Hepatocyte (in vitro differentiated cells): ENCODE results near the gene FMO3. TPM values are rescaled to one million over a fixed set of nuclear protein-coding genes. Genes with fewer than 3 reads are reported as not detected.
A peak's percentile ranks its signal among the peaks of the same experiment; 100 is the strongest.

Source experiments
- DNase-seq: peaks from one replicate; pipeline ENCODE4 v3.0.0-alpha.2; 2016; ENCODE audit warnings: low spot score
- H2AFZ ChIP-seq: fragments of 200-600 bp; sonication (generic); 2 replicates; pipeline ENCODE4 v1.6.0; 2016; ENCODE audit warnings: antibody characterized with exemption, mild to moderate bottlenecking
- H3K27ac ChIP-seq: fragments of 200-600 bp; sonication (generic); 2 replicates; pipeline ENCODE4 v1.5.1; 2016; ENCODE audit warnings: mild to moderate bottlenecking
- H3K27me3 ChIP-seq: fragments of 200-600 bp; sonication (generic); 2 replicates; pipeline ENCODE4 v1.6.1; 2016
- H3K36me3 ChIP-seq: fragments of 200-600 bp; sonication (generic); replicated peaks from 2 replicates; pipeline ENCODE4 v1.5.1; 2016; ENCODE audit warnings: low read depth; ENCODE audit not compliant: insufficient read depth
- H3K4me1 ChIP-seq: fragments of 200-600 bp; sonication (generic); 2 replicates; pipeline ENCODE4 v1.5.1; 2016; ENCODE audit warnings: mild to moderate bottlenecking, moderate library complexity; ENCODE audit not compliant: insufficient read depth
- H3K4me2 ChIP-seq: fragments of 200-600 bp; sonication (generic); 2 replicates; pipeline ENCODE4 v1.6.0; 2016
- H3K4me3 ChIP-seq: fragments of 200-600 bp; sonication (generic); 2 replicates; pipeline ENCODE4 v1.5.1; 2016; ENCODE audit warnings: mild to moderate bottlenecking
- H3K79me2 ChIP-seq: fragments of 200-600 bp; sonication (generic); 2 replicates; pipeline ENCODE4 v1.6.0; 2017; ENCODE audit warnings: mild to moderate bottlenecking
- H3K9me2 ChIP-seq: fragments of 200-600 bp; sonication (generic); replicated peaks from 2 replicates; pipeline ENCODE4 v1.6.0; 2017; ENCODE audit warnings: mild to moderate bottlenecking; ENCODE audit not compliant: insufficient read depth
- H3K9me3 ChIP-seq: fragments of 200-600 bp; sonication (generic); 2 replicates; pipeline ENCODE4 v1.5.1; 2016; ENCODE audit warnings: low read depth, mild to moderate bottlenecking
- H4K20me1 ChIP-seq: fragments of 200-600 bp; sonication (generic); 2 replicates; pipeline ENCODE4 v1.6.0; 2016; ENCODE audit warnings: mild to moderate bottlenecking; ENCODE audit not compliant: insufficient read depth, poor library complexity, severe bottlenecking
- EZH2 ChIP-seq: fragments of 200-600 bp; sonication (generic); IDR thresholded peaks from 2 replicates; pipeline ENCODE4 v1.6.1; 2016; ENCODE audit warnings: antibody characterized with exemption, mild to moderate bottlenecking, borderline replicate concordance
- EZH2phosphoT487 ChIP-seq: fragments of 200-600 bp; sonication (generic); IDR thresholded peaks from one replicate; pipeline ENCODE4 v1.6.1; 2018; ENCODE audit warnings: antibody characterized with exemption, mild to moderate bottlenecking, low read depth, moderate library complexity; ENCODE audit not compliant: unreplicated experiment, severe bottlenecking
- WGBS: methylation state at CpG from one replicate; pipeline ENCODE4 v1.1.6; 2016; ENCODE audit warnings: low lambda C conversion rate; ENCODE audit errors: missing lambda C conversion rate; 5-methylcytosine and 5-hydroxymethylcytosine counted together
- polyA plus RNA-seq: library from polyadenylated mRNA; unstranded; fragments of >200 nt; fragmentation: Nextera tagmentation; extraction: Ambion mirVana; gene quantifications from 2 replicates; pipeline ENCODE4 v1.2.1, GENCODE V29; 2016
- total RNA-seq: library from RNA; depleted of rRNA; stranded (reverse); fragments of >200 nt; gene quantifications from 2 replicates; pipeline ENCODE4 v1.2.3, GENCODE V29; 2014
- TF ChIP-seq, protein P1 (sequence below): fragments of 200-600 bp; sonication (generic); IDR thresholded peaks from 2 replicates; pipeline ENCODE4 v1.5.1; 2016; ENCODE audit warnings: antibody characterized with exemption, mild to moderate bottlenecking; ENCODE audit not compliant: poor library complexity

Gene FMO3
- total and polyA plus RNA-seq, 2 experiments from 2014 or later, result 0.52 to 1.6 TPM

- Histone ChIP-seq H3K27me3 (no peaks in the 10 kb centered on the region), H2AFZ (no peak overlapping the region), H3K27ac (no peak overlapping the region), H3K4me1 (peaks cover 19% of the 10 kb centered on the region), H4K20me1 (no peaks in the 10 kb centered on the region), H3K36me3 (no peaks in the 10 kb centered on the region), H3K9me3 (no peaks in the 10 kb centered on the region), H3K9me2 (no peaks in the 10 kb centered on the region), H3K4me3 (no peak overlapping the region), H3K4me2 (no peak overlapping the region), H3K79me2 (no peaks in the 10 kb centered on the region)
- DNase-seq, result no peak
- TF ChIP-seq EZH2phosphoT487 (no peak), EZH2 (no peak)
- TF ChIP-seq, protein P1, sequence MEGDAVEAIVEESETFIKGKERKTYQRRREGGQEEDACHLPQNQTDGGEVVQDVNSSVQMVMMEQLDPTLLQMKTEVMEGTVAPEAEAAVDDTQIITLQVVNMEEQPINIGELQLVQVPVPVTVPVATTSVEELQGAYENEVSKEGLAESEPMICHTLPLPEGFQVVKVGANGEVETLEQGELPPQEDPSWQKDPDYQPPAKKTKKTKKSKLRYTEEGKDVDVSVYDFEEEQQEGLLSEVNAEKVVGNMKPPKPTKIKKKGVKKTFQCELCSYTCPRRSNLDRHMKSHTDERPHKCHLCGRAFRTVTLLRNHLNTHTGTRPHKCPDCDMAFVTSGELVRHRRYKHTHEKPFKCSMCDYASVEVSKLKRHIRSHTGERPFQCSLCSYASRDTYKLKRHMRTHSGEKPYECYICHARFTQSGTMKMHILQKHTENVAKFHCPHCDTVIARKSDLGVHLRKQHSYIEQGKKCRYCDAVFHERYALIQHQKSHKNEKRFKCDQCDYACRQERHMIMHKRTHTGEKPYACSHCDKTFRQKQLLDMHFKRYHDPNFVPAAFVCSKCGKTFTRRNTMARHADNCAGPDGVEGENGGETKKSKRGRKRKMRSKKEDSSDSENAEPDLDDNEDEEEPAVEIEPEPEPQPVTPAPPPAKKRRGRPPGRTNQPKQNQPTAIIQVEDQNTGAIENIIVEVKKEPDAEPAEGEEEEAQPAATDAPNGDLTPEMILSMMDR, result no peak
Observed at GRCh38 chr1:171155484-171155883, 64.8 kb downstream of the FMO3 start.

DNA sequence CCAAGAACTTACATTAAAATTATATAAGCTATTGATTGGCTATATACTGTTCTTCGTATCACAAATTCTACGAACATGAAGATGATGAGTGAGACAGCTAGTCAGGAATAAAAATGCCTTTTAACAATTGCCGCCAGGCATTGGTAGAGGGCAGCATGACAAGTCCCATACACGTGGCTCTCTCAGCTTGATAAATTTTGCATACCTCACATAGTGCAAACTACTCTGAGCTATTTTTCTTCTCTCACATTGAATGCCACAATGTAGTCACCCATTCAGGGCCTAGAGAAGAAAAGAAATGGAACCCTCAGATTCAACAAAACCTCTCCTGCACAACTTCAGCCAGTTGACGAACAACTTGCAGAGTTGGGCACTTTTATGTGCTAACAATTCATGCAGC, 67.4 kb downstream of the FMO3 start:
- TF ChIP-seq EZH2phosphoT487 (no peak), EZH2 (no peak)
- TF ChIP-seq, protein P1, result no peak
- no peaks in the 10 kb centered on the region for H3K9me3 ChIP-seq
- no peaks in the 10 kb centered on the region for H4K20me1 ChIP-seq
- no peaks in the 10 kb centered on the region for H3K9me2 ChIP-seq
- H3K36me3 ChIP-seq, result no peaks in the 10 kb centered on the region
- H3K4me1 ChIP-seq, result peaks cover 24% of the 10 kb centered on the region
- H3K27ac ChIP-seq, result peak overlapping the region; percentile 85
- WGBS, result 76% methylated on average over 5 of the region's 5 CpGs
- H3K27me3 ChIP-seq, result no peaks in the 10 kb centered on the region
- H3K79me2 ChIP-seq, result no peaks in the 10 kb centered on the region
- no peak overlapping the region for H3K4me3 ChIP-seq
- H3K4me2 ChIP-seq, result no peak overlapping the region
- no peak for DNase-seq
- H2AFZ ChIP-seq, result no peak overlapping the region

GRCh38 chr1:171158551-171158950, 67.8 kb downstream of the FMO3 start:
- 78% methylated on average over 3 of the region's 3 CpGs for WGBS
- H3K4me3 ChIP-seq, result no peak overlapping the region
- no peak for TF ChIP-seq EZH2phosphoT487
- no peak for TF ChIP-seq EZH2
- TF ChIP-seq, protein P1, result no peak
- H3K9me3 ChIP-seq, result no peaks in the 10 kb centered on the region
- H4K20me1 ChIP-seq, result no peaks in the 10 kb centered on the region
- H3K79me2 ChIP-seq, result no peaks in the 10 kb centered on the region
- H3K36me3 ChIP-seq, result no peaks in the 10 kb centered on the region
- no peak overlapping the region for H3K4me2 ChIP-seq
- peak overlapping the region; percentile 85 for H3K27ac ChIP-seq
- no peak for DNase-seq
- H3K27me3 ChIP-seq, result no peaks in the 10 kb centered on the region
- no peaks in the 10 kb centered on the region for H3K9me2 ChIP-seq
- peaks cover 24% of the 10 kb centered on the region for H3K4me1 ChIP-seq
- no peak overlapping the region for H2AFZ ChIP-seq

DNA sequence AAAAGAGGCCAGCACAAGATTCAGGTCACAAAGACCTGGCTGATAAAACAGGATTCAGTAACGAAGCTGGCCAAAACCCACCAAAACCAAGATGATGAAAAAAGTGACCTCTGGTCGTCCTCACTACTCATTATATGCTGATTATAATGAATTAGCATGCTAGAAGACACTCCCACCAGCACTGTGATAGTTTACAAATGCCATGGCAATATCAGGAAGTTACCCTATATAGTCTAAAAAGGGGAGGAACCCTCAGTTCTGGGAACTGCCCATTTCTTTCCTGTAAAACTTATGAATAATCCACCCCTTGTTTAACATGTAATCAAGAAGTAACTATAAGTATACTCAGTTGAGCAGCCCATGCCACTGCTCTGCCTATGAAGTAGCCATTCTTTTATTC, 68.4 kb downstream of the FMO3 start:
- Histone ChIP-seq H3K9me3 (no peaks in the 10 kb centered on the region), H3K79me2 (no peaks in the 10 kb centered on the region), H3K27me3 (no peaks in the 10 kb centered on the region), H3K4me3 (no peak overlapping the region), H3K27ac (peak overlapping the region; percentile 85), H2AFZ (no peak overlapping the region), H3K4me2 (no peak overlapping the region), H3K36me3 (no peaks in the 10 kb centered on the region), H3K9me2 (no peaks in the 10 kb centered on the region), H4K20me1 (no peaks in the 10 kb centered on the region), H3K4me1 (peaks cover 24% of the 10 kb centered on the region)
- TF ChIP-seq EZH2 (no peak), EZH2phosphoT487 (no peak)
- TF ChIP-seq, protein P1, result no peak
- DNase-seq, result no peak
- WGBS, result 92% methylated on average over 2 of the region's 2 CpGs
